HG03432 (cell line): ENCODE data around the gene SYT1.
A peak's percentile ranks its signal among the peaks of the same experiment; 100 is the strongest.

Source experiments
- ATAC-seq: cut with Tn5 transposase; IDR thresholded peaks from one replicate; pipeline ENCODE4 v1.9.1; 2021; ENCODE audit warnings: mild to moderate bottlenecking, moderate library complexity; ENCODE audit not compliant: unreplicated experiment

Gene SYT1

DNA sequence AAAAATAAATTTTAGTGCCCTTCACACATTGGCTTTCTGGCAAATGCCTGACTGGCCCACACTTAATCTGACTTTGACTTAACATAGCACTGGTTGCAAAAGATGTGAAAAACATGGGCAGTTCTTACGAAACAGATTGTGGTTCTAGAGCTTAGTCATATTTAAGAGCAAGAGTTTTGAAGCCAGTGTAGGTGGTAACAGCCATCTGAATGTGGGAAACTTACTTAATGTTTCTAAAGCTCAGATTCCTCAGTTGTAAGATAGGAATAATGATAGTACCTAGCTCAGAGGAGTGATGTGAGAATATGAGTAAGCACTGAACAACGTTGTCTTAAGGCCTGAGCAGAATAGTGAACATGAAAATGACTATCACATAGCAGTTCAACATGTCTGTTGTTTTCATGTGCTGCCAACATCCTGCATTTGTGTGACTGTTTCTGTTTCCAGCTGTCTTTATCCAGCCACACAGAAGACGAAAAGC is 262.7 kb downstream of the SYT1 start:
- peak; percentile 98 for ATAC-seq

DNA sequence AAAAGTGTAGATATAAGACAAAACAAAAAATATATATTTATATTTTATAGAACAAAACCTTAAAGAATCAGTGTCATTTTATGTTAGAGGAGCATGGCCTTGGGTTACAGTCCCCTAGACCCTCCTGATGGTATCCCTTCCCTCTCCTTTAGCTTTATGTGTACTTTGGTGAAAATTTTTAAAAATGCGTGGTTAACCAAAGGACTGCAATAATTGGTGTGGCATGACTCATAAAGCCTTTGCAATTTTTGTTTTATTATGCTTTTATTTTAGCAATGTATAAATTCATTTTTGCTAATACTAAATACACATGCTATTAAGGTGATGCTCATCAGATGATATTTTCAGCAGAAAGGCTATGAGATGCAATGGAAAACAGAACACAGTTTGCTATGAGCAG is 264.4 kb downstream of the SYT1 start:
- no peak for ATAC-seq

DNA sequence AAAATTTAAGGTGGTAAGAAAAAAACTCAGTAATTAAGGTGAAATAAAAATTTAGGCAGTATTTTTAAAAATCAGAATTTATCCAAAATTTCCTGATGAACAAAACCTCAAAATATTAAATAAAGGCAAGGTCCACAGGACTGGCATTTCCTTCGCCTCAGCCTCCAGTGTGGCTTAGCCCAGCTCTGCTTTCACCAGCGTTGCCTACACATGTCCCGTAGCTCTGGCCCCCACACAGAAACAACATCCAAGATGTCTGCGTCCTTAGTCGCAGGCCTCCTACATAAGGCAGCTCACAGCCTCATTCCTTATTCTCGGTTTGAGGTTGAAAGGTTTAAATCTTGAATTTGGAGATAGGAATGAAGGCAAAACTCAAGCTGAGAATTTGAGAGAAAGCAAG is 274.3 kb downstream of the SYT1 start:
- ATAC-seq, result no peak

DNA sequence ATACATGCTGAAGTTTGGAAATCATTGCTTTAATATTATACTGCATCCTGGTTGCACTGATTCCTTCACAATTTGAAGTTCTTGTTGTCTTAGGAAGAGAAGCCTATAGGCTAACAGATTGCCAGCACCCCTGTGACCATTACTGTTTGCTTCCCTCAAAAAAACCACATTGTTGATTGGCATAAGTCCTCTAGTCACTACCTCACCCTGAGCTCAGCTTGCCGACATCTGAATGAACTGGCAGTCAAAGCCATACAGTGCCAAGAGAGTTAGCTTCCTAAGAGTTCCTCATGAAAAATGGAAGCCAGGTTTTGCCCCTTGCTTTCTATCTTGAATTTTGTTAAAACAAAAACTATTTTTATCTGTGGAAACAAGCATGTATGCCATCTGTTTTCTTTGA is 276.1 kb downstream of the SYT1 start:
- ATAC-seq, result no peak

DNA sequence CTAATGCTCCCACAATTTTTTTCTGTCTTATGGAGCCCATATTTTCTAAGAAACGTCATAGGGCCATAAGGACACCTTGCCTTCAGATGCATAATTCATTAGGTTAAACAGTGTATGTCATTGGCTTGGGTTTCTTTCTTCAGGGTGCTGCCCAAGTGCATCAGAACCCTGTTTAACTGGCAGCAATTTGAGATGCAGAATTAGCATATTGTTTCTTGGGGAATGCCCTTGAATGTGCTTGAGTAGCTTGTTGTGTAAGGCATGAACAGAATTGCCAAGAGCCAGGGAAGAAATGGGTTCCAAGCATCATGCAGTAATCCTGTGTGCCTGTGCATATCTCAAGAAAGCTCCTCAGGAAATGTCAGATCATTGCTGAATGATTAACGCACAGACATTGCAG is 277.2 kb downstream of the SYT1 start:
- ATAC-seq, result no peak

DNA sequence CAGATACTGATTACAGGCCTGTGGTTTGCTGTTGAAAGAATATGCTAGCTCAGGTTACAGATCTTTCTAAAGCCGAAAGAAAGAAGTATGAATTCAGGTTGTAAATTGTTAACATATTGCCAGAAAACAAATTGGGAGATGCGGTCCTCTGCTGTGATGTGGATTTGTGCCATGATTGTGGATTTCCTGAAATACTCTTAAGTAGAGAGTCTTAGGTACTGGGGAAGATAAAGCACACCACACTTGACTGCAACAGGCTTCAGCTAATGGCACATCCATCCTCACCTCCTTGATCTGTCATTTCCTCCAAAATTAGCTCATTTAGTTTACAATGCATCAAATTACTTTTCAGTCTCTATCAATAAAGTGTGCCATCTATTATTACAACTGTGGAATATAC is 279.2 kb downstream of the SYT1 start:
- ATAC-seq, result no peak

DNA sequence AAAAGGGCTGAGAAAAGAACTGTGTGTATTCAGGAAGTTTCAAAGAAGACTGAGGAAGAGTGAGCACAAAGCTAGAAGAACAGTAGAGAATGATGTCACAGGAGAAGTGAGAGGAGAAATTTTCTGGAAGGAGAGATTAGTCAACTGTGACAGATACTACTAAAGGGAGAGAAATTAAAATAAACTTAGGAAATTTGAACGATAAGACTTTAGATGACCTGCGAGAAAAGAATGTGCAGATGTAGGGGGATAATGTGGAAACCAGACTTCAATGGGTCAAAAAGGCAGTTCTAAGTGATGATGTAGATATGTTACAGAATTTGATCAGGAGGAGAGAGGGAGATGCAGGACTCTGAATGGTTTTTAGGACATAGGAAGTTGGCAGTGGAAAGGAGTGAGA is 287.4 kb downstream of the SYT1 start:
- ATAC-seq, result no peak

DNA sequence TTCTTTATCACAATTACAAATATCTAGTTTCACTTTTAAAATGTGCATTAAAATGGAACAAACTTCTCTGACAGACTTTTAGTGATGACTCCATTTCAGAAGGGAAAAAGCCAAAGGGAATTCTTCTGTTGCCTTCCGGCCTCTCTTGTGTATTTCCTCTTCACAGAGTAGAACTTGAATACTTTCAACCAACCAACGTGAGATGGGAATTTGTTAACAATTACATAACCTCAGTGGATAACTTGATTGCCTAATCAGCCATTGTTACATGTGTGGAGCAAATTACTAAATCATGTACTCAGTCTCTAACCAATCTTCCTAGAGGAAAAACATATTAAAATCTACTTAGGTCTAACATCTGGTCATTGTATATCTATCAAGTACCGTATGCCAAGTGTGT is 291.1 kb downstream of the SYT1 start:
- no peak for ATAC-seq

DNA sequence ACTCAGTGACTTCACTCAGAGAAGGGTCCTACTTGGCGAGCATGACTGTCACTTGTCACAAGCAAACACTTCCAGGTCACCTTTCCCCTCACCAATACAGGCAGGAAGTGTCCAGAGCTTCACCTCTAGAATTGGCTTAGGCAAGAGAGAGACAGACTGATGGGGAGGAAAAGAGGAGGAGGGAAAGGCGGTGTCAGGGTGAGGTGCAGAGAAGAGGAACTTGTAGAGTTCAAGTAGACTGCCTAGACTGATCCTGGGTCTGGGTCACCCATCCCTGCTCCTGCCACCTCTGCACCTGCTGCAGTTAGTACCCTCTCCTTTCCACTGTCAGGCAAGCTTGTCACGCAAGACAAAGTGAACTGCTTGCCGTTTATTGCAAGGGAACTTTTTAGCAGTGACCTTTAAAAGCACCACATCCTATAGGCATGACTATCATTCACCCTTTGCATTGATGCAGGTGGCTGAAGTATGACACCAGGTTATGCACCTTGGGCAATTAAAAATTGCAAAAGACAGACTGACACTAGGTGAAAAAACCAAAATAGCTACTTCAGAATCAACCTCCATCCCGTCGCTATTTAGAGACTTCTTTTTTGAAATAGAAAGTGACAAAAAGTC is 292.4 kb downstream of the SYT1 start:
- ATAC-seq, result peak; percentile 62

DNA sequence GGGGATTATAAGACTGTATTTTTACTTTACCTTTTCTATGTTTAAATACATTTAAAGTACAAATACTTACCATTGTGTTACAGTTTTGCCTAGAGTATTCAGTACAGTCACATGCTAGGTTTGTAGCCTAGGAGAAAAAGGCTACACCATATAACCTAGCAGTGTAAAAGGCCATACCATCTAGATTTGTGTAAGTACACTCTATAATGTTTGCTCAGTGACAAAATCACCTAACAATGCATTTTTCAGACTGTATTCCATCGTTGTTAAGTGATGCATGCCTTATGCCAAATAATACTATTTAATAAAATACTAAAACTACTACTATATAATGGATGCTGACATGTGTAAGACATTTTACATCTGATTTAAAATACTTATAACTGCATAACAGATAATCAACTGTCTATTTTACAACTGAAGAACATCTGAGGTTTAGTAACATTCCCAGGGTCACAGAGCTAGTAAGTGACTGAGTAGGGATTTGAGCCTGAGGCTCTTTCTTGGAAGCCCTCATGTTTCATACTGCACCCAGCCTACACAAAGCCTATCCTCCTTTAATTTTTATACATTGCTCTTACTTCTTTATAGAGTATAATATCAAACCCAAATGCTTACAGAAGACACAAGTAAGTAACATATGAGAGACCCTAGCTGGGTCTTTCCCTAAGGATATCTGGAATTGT is 296.8 kb downstream of the SYT1 start:
- ATAC-seq, result no peak

DNA sequence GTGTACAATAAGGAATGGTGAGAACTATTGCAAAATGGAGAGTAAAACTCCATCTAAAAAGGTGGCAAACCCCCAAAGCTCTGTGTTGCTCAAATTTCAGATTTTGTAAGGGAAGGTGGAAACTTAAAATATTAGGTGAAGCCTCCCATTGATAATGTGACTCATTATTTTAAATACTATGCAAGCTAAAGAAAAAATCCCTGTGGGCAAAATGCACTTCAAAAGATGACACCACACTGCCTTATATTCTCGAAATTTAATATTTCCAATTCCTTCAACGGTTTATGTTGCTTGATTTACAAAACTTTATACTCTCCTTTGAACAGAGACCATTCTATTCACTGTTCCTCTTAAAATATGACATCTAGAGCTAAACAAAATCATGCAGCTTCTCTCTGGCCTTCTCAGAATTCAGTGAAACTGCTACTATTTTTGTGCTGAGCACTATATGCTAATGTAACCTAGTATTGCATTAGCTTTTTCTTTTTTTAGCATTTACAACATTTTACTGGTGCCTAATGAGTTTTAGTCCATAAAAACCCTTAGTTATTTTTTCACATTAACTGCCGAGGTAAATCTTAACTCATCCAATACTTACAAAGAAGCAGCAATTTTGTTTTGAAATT is 297.7 kb downstream of the SYT1 start:
- no peak for ATAC-seq

DNA sequence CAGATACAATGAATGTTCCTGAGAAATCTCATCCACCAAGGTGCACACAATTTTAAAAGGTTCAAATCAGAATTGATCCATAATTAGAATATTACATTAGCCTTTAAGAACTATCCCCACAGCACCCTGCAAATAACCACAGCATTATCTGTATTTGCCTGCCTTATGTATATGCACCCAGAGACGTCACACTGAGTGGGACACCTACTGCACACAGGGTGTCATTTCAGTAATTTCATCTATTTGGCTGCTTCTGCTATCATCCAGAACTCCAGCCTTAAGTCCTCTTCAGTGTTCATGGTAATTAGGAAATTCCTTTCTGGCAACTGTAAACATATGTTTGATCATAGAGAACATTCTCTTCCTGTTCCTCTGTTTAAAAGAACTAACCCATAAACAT is 298.4 kb downstream of the SYT1 start:
- no peak for ATAC-seq

DNA sequence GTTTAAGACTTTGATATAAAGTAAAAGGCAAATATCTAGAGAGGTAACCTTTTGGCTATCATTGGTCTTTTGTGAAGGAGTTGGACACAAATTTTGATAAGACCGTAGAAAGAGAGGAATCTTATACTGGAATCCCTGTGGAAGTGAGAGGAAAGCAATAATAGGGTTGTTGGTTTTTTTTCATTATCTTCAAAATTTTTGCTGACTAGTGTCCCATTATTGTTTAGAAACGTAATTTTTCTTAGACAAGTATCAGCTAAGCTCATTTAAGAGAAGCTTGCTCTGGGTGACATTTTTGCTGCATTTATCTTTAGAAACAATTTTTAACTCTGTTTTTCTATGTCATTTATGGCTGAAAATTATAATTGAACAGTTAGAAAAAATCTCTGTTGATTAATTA is 300.3 kb downstream of the SYT1 start:
- ATAC-seq, result no peak

DNA sequence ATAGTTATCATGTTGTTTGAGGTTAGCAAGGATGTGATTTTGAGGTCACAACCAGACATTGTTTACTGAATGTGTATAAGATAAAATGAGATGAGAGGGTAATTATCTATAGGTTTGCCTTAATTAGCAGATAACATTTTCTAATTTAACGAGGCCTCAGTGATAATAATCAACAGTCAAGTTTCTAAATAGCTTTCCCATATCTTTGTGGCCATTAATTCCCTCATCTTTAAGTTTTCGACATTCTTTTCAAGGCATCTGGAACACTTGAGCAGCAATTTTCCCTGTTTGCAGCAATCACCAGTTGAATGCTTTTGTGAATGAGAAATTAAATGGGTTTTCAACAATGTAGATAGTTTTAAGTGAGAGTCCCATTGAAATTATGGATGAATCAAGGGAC is 304.1 kb downstream of the SYT1 start:
- ATAC-seq, result no peak

DNA sequence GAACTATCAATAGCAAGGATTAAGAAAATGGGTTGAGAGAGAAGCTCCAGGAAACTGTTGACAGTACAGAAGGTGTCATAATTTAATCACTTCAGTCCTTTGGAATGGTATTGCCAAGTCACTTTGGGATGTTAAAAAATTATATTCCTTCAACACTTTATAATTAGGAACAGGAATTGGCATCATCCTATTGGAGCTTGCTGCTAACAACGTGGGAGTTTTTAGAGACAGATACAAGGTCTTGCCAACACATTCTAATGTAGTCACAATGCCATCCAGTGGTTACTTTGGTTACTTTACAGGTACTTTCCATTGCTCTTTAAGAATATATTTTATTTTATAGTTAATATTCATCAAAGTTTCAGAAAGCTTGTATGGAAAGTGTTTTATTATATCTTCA is 310.1 kb downstream of the SYT1 start:
- peak; percentile 74 for ATAC-seq

DNA sequence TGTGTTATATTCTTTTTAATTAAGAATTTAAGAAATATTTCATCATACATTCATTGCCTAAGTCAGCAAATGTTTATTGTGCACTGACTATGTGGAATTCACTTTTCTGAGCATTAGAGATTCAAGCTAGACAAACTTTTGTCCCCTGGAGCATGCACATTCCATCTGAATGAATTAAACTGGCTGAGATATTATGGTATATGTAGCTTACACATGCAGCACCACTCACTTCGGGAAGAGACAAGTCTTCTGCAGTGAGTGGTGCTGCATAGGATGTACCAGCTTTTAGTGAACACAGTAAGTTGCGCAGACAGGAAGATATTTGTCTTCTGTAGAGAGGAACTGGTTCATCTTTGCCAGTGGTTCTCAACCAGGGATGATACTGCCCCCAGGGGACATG is 318.4 kb downstream of the SYT1 start:
- no peak for ATAC-seq

DNA sequence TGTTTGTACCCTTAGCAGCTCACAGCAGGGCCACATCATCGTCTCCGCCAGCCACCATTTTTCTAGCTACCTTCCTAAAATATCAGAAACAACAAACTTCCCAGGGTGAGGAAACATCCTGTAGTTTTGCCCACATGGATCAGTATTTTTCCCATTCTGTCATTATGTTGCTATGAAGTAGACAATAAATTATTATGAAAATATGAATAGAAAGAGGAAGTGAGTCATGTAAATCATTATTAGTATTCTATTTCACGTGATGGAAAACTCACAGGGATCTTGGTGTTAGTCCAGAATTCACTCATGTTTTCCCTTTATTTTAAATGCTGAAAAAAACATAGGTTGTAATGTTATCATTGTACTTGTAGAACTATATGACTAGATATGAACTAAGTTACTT is 319.4 kb downstream of the SYT1 start:
- ATAC-seq, result no peak

DNA sequence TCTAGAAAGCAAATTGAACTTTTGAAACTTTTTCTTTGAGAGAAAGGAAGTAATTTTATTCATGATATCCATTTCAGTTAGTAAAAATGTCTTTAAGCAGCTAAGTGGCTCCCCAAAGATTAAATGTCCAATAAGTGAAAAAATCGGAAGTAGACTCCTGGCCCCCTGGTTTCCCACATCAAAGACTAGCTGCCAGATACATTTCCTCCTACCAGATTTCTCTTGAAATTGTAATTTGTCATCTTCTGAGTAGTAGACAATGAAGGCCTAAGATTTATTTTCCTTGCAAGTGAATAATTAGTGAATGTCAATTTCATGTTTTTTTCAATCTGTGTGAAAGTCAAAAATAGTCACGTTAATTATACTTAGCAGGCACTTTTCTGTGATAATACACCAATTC is 321.9 kb downstream of the SYT1 start:
- no peak for ATAC-seq

DNA sequence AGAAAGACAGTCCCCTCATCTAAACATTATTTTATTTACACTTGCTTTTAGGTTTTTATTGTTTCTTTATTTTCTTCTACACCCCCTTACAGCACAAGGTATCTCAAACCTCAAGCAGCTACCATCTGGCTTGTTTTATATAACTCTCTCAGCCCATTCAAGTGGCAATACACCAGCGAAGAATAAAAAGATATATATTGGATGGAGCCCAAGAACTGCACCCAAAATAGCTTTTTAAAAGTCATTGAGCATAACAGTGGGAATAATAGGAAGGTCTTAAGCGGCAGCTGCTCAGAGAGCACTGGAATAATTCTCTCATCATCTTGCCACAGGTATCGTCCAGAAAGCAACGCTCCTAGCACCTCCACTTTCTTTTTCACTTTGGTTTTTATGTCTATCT is 322.5 kb downstream of the SYT1 start:
- ATAC-seq, result no peak

DNA sequence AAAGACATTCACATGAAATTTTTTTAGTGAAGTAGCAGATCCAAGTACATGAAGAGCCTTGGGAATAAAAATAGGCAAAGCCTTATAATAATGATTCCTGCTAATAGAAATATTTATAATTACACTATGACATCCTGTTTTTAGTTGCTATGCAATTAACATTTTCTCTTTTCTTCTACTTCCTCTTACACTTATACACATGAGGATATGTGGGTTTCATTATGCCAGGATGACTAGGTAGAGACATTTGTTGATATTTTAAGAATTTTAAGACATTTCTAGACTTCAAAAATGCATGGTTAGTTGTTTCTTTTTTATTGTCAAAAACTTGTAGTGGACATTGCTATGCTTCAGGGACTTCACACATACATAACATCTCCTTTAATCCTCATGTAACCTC is 326.8 kb downstream of the SYT1 start:
- ATAC-seq, result no peak

DNA sequence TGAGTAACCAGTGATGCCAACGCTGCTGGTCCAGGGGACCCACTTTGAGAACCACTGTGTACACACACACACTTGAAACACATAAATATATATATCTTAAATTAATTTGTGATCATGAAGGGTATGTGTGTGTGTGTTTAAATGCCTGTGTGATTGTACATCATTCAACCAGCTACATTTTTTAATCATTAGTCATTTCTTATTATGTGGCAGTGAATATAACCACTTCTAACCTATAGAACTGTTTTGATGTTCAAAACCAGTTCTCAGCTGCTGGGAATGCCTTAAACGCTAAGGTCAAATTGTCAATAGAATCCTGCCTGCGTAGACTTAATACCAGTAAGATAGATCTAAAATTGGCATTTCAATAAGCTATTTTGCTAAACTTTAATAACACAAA is 330.0 kb downstream of the SYT1 start:
- no peak for ATAC-seq

DNA sequence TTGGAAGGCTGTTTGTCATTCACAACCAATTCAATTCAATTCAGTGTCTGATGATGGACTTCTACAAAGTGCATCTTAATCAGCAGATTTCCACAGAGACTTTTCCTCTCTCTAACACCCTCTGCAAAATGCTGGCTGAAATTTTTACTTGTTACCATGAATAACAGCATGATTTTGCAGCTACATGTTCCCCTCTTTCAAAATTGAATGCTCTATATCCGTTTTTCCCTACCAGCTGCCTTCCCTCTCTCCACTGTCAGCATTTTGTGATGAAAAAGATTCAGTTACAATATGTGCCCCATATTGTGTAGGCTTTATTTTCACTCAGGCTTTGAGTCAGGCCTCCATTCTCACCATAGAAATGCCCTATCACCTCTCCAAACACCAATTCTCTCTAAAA is 334.6 kb downstream of the SYT1 start:
- no peak for ATAC-seq

DNA sequence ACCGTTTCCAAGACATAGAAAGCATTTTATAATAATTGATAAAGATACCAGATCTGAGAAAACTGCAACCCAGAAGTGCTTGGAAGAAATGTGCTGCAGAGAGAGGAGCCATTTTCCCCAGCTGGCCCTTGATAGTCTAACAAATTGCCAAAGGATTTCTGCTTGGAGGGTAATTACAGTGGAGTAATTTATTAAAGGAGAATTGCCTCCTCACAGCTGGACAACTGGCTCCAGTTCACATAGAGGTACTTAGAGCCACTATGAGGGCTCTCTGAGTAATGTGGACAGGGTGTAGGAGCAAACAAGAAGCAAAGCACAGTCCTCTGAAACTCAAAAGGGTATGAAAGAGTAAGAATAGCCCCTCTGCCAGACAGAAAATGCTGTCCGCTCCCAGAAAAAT is 335.6 kb downstream of the SYT1 start:
- no peak for ATAC-seq
